Skin epidermis (tissue), 12 donors: ENCODE data around the gene APRT.

Source experiments
- H3K27ac ChIP-seq, 21 experiments: fragments of 200-600 bp; sonication (generic) in 11 of 21; one replicate each; pipeline ENCODE4 v1.5.0; 2020; ENCODE audit warnings: mild to moderate bottlenecking in 3 of 21, inconsistent platforms in 2 of 21, moderate library complexity in 2 of 21
- H3K4me3 ChIP-seq, 7 experiments: fragments of 200-600 bp; sonication (generic) in 2 of 7; one replicate each; pipeline ENCODE4 v1.5.0; 2020; ENCODE audit warnings: inconsistent platforms in 2 of 7, mild to moderate bottlenecking in 2 of 7, moderate library complexity in 1 of 7

Gene APRT

GRCh38 chr16:88810912-88811768 is 588 bp downstream of the APRT start:
- Histone ChIP-seq H3K4me3 (peak overlapping the region; percentile 41 to 89 (median 77)), H3K27ac (peak overlapping the region; percentile 83 to 99 (median 95))

GRCh38 chr16:88810166-88810911 is 1.4 kb downstream of the APRT start:
- peak overlapping the region in 19 of 21 experiments; percentile 87 to 99 (median 96) for H3K27ac ChIP-seq

DNA sequence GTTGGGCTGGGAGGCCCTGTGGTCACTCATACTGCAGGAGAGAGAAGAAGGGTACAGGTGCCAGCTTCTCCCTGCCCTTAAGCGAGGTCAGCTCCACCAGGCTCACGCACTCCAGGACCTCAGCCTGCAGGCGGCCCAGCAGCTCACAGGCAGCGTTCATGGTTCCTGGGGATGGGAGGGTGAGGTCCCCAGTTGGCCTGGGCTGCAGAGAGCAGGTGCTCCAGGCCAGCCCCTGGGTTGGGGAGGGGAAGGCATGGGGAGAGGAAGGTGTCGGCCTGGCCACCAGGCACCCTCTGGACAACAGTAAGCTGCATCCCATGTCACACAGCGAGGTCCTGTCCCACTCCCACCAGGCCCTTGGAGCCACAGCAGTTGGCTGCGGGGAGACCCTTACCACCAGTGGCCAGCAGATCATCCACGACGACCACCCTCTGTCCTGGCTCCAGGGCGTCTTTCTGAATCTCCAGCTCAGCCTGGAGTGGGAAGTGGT is 2.0 kb downstream of the APRT start:
- Histone ChIP-seq H3K27ac (peak overlapping the region in 6 of 21 experiments; percentile 89 to 99 (median 95)), H3K4me3 (no peak overlapping the region)

More at GRCh38 chr16:88810166-88810911, 1.4 kb downstream of the APRT start:
- peak overlapping the region; percentile 41 to 89 (median 77) for H3K4me3 ChIP-seq

GRCh38 chr16:88809068-88809675 is 2.6 kb downstream of the APRT start:
- Histone ChIP-seq H3K4me3 (no peak overlapping the region), H3K27ac (peak overlapping the region in 1 of 21 experiments; percentile 89)

- Histone ChIP-seq H3K4me3 (no peak overlapping the region), H3K27ac (no peak overlapping the region)
Observed at GRCh38 chr16:88807626-88808453, 3.9 kb downstream of the APRT start.

GRCh38 chr16:88807142-88807625 is 4.5 kb downstream of the APRT start:
- no peak overlapping the region for H3K27ac ChIP-seq
- no peak overlapping the region for H3K4me3 ChIP-seq

- Histone ChIP-seq H3K4me3 (no peak overlapping the region), H3K27ac (no peak overlapping the region)
Observed at GRCh38 chr16:88806491-88807111, 5.1 kb downstream of the APRT start.

DNA sequence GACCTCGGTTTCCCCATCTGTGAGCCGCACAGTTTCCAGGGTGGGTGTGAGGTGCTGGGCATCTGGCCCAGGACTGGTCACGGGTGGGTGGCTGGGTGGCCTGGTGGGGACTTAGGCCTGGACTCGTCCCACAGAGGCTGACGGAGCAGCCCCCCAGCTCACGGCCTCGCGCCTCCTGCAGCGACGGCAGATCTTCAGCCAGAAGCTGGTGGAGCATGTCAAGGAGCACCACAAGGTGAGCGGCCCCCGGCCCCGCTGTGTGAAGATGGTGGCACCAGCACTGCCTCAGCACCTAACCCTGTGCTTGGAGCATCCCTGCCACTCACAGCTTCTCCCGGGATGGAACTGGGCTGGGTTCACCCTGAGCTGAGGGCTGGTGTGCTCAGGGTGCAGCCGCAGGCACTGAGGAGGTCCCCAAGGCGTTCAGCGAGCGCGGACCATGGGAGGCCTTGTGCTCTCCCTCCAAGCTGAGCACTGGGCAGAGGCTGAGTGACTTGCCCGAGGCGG is 5.8 kb downstream of the APRT start:
- H3K4me3 ChIP-seq: no peak overlapping the region
- no peak overlapping the region for H3K27ac ChIP-seq

- Histone ChIP-seq H3K27ac (no peak overlapping the region), H3K4me3 (peak overlapping the region in 3 of 7 experiments; percentile 60 to 68 (median 62))
Observed at GRCh38 chr16:88805340-88805715, 6.4 kb downstream of the APRT start.

GRCh38 chr16:88804552-88805339 is 7.0 kb downstream of the APRT start:
- Histone ChIP-seq H3K27ac (peak overlapping the region in 3 of 21 experiments; percentile 16 to 88 (median 50)), H3K4me3 (peak overlapping the region; percentile 59 to 68 (median 62))

DNA sequence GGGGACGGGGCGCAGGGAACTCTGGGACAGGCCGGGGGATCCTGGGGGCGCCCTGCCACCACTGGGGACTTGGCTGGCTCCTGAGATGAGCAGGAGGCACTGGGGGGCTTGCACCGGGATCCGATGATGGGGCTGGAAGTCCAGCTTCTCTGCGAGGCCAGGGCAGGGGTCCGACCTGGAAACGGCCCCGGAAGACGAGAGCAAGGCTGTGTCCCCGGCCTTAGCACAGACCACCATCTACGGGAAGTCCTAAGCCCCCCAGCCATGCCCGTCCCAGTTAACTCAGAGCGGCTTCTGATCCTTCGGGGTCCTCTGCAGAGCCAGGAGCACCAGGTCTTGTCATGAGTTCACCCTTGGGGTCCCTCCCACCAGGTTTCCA is 7.6 kb downstream of the APRT start:
- Histone ChIP-seq H3K27ac (peak overlapping the region in 5 of 21 experiments; percentile 16 to 88 (median 76)), H3K4me3 (peak overlapping the region; percentile 59 to 68 (median 62))

DNA sequence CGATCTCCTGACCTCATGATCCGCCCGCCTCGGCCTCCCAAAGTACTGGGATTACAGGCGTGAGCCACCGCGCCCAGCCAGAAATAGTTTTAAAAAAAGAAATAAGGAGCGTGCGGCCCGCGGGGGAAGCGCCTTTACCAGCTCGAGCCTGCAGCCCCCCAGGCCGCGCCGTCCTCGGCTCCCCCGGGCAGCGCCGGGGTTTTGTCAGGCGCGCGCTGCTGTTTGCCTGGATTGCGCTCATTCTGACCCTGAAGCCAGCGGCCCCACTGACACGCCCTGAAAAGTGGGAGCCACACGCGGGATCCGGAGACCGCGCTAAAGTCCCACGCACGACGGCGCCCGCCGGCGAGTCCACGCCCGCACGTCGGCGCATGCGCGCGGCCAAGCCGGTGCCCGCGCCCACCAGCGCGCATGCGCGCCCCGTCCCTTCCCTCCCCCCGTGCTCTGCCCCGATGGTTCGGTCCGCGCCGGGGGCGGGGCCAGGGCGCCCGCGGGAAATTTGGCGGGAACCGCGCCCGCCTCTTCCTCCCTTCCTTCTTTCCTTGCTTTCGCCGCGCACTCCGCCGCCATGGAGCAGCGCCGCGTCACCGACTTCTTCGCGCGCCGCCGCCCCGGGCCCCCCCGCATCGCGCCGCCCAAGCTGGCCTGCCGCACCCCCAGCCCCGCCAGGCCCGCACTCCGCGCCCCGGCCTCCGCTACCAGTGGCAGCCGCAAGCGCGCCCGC is 8.3 kb downstream of the APRT start, which contains the start of gene CDT1:
TSS of gene CDT1 (plus strand) at position 526 of the 724 bp plus-strand sequence. CDS start at position 569, 43 bp downstream.
- H3K4me3 ChIP-seq: peak within 1 kb of the TSS; percentile 59 to 68 (median 62)
- H3K27ac ChIP-seq: peak within 1 kb of the TSS in 20 of 21 experiments; percentile 53 to 88 (median 79)

DNA sequence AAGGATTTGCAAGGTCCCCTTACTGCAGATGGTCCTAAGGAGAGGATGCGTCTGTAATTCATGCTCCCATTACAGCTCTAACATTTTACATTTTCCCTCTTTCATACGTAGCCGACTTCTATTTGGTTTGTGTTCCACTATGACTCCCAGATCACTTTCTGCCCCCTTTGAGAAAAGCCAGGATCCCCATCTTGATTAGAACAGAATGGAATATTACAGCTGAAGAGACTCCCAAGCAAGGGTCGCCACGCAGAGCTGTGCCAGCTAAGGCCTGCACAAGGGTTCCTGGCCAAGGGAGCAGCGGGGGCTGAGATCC is 11.5 kb downstream of the APRT start:
- no peak overlapping the region for H3K27ac ChIP-seq
- no peak overlapping the region for H3K4me3 ChIP-seq

DNA sequence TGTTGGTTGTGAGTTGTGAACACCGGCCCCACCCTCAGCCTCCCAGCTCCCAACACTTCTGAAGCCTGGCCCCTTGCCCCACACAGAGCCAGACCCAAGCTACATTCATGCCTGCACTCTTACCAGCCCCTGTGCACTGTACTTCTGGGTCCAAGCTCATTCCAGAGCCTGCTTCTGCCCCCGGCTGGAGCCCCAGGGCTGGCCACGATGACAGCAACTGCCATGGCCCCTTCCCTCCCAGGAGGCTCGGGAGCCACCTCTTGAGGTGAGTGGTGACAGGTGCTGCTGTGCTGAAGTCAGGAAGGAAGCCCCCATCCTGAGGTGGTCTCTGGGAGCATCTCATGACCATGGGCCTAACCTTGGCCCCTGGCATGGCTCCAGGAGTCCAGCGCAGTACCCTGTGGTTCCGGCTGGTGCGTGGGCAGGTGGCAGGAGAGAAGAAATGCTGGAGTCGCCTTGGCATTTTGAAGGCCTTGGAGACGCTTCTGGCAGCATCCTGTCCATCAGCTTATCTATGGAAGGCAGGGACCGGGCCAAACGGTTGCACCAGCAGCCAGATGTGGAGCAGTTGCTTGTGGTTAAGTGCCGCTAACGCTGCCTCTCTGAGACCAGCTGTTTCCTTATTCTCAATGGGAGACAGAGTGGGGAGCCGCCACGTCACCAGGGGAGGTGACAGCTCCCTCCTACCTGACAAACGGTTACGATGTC is 12.0 kb downstream of the APRT start:
- Histone ChIP-seq H3K27ac (no peak overlapping the region), H3K4me3 (no peak overlapping the region)

- Histone ChIP-seq H3K4me3 (no peak overlapping the region), H3K27ac (no peak overlapping the region)
Observed at GRCh38 chr16:88798772-88799455, 12.8 kb downstream of the APRT start.

- Histone ChIP-seq H3K4me3 (no peak overlapping the region), H3K27ac (no peak overlapping the region)
Observed at GRCh38 chr16:88798073-88798472, 13.7 kb downstream of the APRT start.
